Neural crest cell (in vitro differentiated cells): ENCODE data around the gene CMTM8. TPM values are rescaled to one million over a fixed set of nuclear protein-coding genes. Genes with fewer than 3 reads are reported as not detected.

Experiments
- DNase-seq: peaks from one replicate; pipeline ENCODE4 v3.0.0; 2021; ENCODE audit warnings: low read depth, mixed read lengths, low spot score
- H3K27ac Mint-ChIP-seq: one replicate; pipeline ENCODE4 v1.8.0; 2021; ENCODE audit warnings: mild to moderate bottlenecking, mixed read lengths; ENCODE audit not compliant: unreplicated experiment
- H3K27me3 Mint-ChIP-seq: 2 replicates; pipeline ENCODE4 v1.8.0; 2021; ENCODE audit warnings: low read depth, mild to moderate bottlenecking, mixed read lengths
- H3K36me3 Mint-ChIP-seq: 2 replicates; pipeline ENCODE4 v1.8.0; 2021; ENCODE audit warnings: low read depth, mild to moderate bottlenecking, mixed read lengths
- H3K4me1 Mint-ChIP-seq: 2 replicates; pipeline ENCODE4 v1.8.0; 2021; ENCODE audit warnings: mixed read lengths
- H3K4me3 Mint-ChIP-seq: one replicate; pipeline ENCODE4 v1.8.0; 2021; ENCODE audit warnings: mild to moderate bottlenecking, mixed read lengths
- H3K9me3 Mint-ChIP-seq: 2 replicates; pipeline ENCODE4 v1.8.0; 2021; ENCODE audit warnings: mixed read lengths
- CTCF ChIP-seq: fragments of 200-600 bp; sonication (generic); conservative IDR thresholded peaks from 2 replicates; pipeline ENCODE4 v1.5.0; 2021; ENCODE audit warnings: antibody characterized with exemption, mild to moderate bottlenecking
- total RNA-seq: library from RNA; stranded (reverse); gene quantifications from 2 replicates; pipeline ENCODE4 v1.2.1, GENCODE V29; 2021

The CMTM8 gene
- total RNA-seq, 1 donor from 2014 or later = 4.4 TPM

GRCh38 chr3:32375596-32375930 is 137.1 kb downstream of the CMTM8 start:
- Mint-ChIP-seq H3K4me1 (peaks cover 20% of the 10 kb centered on the region), H3K9me3 (no peaks in the 10 kb centered on the region), H3K4me3 (no peak overlapping the region), H3K27ac (no peak overlapping the region), H3K27me3 (no peaks in the 10 kb centered on the region), H3K36me3 (no peaks in the 10 kb centered on the region)
- no peak for DNase-seq
- no peak for TF ChIP-seq CTCF

- TF ChIP-seq CTCF = no peak
- no peak for DNase-seq
- H3K27ac Mint-ChIP-seq = no peak overlapping the region
- H3K36me3 Mint-ChIP-seq = no peaks in the 10 kb centered on the region
- H3K4me1 Mint-ChIP-seq = peaks cover 25% of the 10 kb centered on the region
- H3K9me3 Mint-ChIP-seq = no peaks in the 10 kb centered on the region
- H3K27me3 Mint-ChIP-seq = no peaks in the 10 kb centered on the region
- no peak overlapping the region for H3K4me3 Mint-ChIP-seq
These were observed 137.6 kb downstream of the CMTM8 start for GRCh38 chr3:32376115-32376514.

- DNase-seq = no peak
- Mint-ChIP-seq H3K4me1 (peaks cover 33% of the 10 kb centered on the region), H3K9me3 (no peaks in the 10 kb centered on the region), H3K27ac (peak overlapping the region; percentile 2), H3K36me3 (no peaks in the 10 kb centered on the region), H3K4me3 (no peak overlapping the region), H3K27me3 (no peaks in the 10 kb centered on the region)
- no peak for TF ChIP-seq CTCF
These were observed 141.5 kb downstream of the CMTM8 start for GRCh38 chr3:32379831-32380500.

- no peak overlapping the region for H3K4me3 Mint-ChIP-seq
These were observed 143.4 kb downstream of the CMTM8 start for GRCh38 chr3:32381922-32382321.

GRCh38 chr3:32383136-32383711 is 144.7 kb downstream of the CMTM8 start:
- Mint-ChIP-seq H3K27ac (no peak overlapping the region), H3K4me3 (no peak overlapping the region), H3K9me3 (no peaks in the 10 kb centered on the region), H3K27me3 (no peaks in the 10 kb centered on the region), H3K36me3 (no peaks in the 10 kb centered on the region), H3K4me1 (peaks cover 39% of the 10 kb centered on the region)
- TF ChIP-seq CTCF = no peak
- no peak for DNase-seq

More at GRCh38 chr3:32381922-32382321, 143.4 kb downstream of the CMTM8 start:
- Mint-ChIP-seq H3K27me3 (no peaks in the 10 kb centered on the region), H3K9me3 (no peaks in the 10 kb centered on the region), H3K4me1 (peaks cover 39% of the 10 kb centered on the region), H3K36me3 (no peaks in the 10 kb centered on the region), H3K27ac (no peak overlapping the region)
- DNase-seq = no peak
- TF ChIP-seq CTCF = no peak
